Left lung (tissue), 10 donors: ENCODE results near the gene ADSS1. TPM values are rescaled to one million over a fixed set of nuclear protein-coding genes. Genes with fewer than 3 reads are reported as not detected.

ENCODE experiments used
- ATAC-seq: fragments of 200-7000 bp; cut with Tn5 transposase; one replicate; pipeline ENCODE4 v1.9.1; 2020; ENCODE audit warnings: moderate library complexity
- DNase-seq, 4 donors: peaks; one replicate each; pipeline ENCODE4 v3.0.0-alpha.2; 2013 to 2020
- H3K27ac ChIP-seq, 2 donors: fragments of 200-600 bp; sonication (generic) in 1 of 2; one replicate each; pipeline versions ENCODE4 v1.5.0 to v1.8.0; 2020 to 2021
- H3K27me3 ChIP-seq, 2 donors: fragments of 200-600 bp; sonication (generic) in 1 of 2; one replicate each; pipeline versions ENCODE4 v1.5.0 to v1.8.0; 2020 to 2021
- H3K36me3 ChIP-seq, 2 donors: fragments of 200-600 bp; sonication (generic) in 1 of 2; one replicate each; pipeline versions ENCODE4 v1.5.0 to v1.8.0; 2020 to 2021
- H3K4me1 ChIP-seq, 2 donors: fragments of 200-600 bp; one replicate each; pipeline ENCODE4 v1.8.0; 2021
- H3K4me3 ChIP-seq, 2 donors: fragments of 200-600 bp; sonication (generic) in 1 of 2; one replicate each; pipeline versions ENCODE4 v1.5.0 to v1.8.0; 2020 to 2021; ENCODE audit warnings: mild to moderate bottlenecking in 1 of 2
- H3K9me3 ChIP-seq, 2 donors: fragments of 200-600 bp; sonication (generic) in 1 of 2; one replicate each; pipeline versions ENCODE4 v1.5.0 to v1.8.0; 2020 to 2021
- intact Hi-C, 2 donors: fragments of 100-400 bp; cut with DNase I; formaldehyde crosslinking; loops; one replicate each; pipeline versions ENCODE4 v1.11.2 to v1.14.2; 2022
- polyA plus RNA-seq, 6 donors: library from polyadenylated mRNA; unstranded; fragments of 120-200 nt; gene quantifications; one replicate each; pipeline ENCODE4 v1.2.1, GENCODE V29; 2013; ENCODE audit not compliant: insufficient read length in 6 of 6
- total RNA-seq, 2 donors: library from RNA; stranded (reverse); fragmentation: NEBNext Ultra II Directional; extraction: Animal tissue kit (Norgen Biotek cat#: 25700); gene quantifications; one replicate each; pipeline ENCODE4 v1.2.1, GENCODE V29; 2021
- TF ChIP-seq, protein P1 (sequence below), 2 donors: fragments of 200-600 bp; sonication (generic) in 1 of 2; IDR thresholded peaks; one replicate each; pipeline versions ENCODE4 v1.5.0 to v1.8.0; 2021; ENCODE audit warnings: antibody characterized with exemption in 2 of 2
- donor health status: DM: no; HTN: yes; CAD: no.
- donor health status: DM: no; HTN: no; CAD: no.

The ADSS1 gene
- total and polyA plus RNA-seq, 8 donors, result 5.2 to 16.6 (median 11.2) TPM

DNA sequence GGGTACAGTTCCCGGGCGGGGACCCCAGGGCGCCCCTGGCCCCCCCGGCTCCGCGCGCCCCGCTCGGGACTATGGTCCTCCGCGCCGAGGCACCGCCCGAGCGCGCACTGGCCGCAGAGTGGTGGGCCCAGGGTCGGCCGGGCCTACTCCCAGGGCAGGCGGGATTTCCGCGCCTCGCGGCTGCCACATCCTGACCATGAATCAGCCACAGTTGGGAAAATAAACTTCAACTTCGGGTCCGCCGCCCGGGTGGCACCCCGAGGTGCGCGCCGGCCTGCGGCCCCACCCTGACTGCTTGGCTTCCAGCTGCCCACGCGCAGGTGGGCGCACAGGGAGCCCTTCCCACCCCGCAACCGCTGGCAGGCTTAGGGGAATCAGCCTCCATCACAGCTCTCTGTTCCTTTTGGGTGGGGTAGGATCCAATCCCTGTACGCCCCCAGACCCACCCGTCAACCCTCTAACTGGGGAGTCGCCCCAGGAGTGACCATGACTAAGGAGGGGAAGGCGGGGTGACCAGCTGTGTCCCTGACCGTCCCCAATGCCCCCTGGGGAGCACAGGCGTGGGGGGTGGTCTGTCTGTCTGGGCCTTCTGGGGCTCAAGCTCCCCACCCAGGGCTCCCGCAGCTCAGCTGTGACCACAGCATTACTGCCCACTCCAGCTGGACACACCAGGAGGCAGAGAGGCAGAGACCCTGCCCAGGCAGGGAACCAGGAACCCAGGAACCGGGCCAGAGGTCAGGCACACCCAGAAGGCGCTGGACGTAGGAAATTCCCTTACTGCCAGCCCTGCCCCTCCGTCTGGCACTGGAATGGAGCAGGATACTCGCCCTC lies 33.9 kb upstream of the ADSS1 start:
- intact Hi-C loops, result no loop called here
- peaks cover 0 to 10% of the 10 kb centered on the region in 2 donors for H3K36me3 ChIP-seq
- H3K27me3 ChIP-seq, result peaks cover 0 to 25% of the 10 kb centered on the region in 2 donors
- peak overlapping the region; percentile 62 to 74 for H3K27ac ChIP-seq
- peaks cover 30 to 81% of the 10 kb centered on the region in 2 donors for H3K4me1 ChIP-seq
- H3K9me3 ChIP-seq, result no peaks in the 10 kb centered on the region
- peak overlapping the region; percentile 92 to 94 for H3K4me3 ChIP-seq
- peak in 1 of 4 donors; percentile 75 for DNase-seq
- TF ChIP-seq, protein P1, sequence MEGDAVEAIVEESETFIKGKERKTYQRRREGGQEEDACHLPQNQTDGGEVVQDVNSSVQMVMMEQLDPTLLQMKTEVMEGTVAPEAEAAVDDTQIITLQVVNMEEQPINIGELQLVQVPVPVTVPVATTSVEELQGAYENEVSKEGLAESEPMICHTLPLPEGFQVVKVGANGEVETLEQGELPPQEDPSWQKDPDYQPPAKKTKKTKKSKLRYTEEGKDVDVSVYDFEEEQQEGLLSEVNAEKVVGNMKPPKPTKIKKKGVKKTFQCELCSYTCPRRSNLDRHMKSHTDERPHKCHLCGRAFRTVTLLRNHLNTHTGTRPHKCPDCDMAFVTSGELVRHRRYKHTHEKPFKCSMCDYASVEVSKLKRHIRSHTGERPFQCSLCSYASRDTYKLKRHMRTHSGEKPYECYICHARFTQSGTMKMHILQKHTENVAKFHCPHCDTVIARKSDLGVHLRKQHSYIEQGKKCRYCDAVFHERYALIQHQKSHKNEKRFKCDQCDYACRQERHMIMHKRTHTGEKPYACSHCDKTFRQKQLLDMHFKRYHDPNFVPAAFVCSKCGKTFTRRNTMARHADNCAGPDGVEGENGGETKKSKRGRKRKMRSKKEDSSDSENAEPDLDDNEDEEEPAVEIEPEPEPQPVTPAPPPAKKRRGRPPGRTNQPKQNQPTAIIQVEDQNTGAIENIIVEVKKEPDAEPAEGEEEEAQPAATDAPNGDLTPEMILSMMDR (IDR thresholded peaks at IDR 0.05), result no peak
- peak; percentile 2 for ATAC-seq

DNA sequence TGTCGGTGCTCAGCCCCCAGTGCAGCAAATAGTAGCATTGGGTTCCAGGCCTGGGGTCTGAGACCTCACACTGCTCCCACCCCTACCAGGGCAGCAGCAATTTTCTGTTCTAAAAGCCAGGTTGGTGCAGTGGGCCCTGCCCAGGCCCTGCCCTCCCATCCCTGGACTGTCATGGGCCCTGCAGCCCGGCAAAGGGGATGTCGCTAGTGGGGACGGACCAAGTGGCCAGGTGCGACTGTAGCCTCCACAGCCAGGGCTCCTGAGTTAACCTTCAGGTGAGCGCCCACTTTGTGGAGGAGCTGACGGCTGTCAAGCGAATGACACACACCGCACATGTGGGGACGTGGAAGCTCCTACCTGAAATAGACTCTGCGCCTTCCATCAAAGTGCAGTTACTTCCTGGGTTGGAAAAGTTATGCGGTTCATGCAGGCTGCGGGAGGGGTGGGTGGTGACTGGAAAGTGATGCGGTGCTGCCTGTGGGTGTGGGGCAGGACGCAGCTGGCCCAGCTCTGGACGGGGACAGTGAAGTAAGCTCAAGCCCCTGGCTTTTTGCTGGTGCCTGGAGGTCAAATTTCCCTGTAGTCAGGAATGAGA lies 33.1 kb upstream of the ADSS1 start:
- intact Hi-C loops, result no loop called here
- DNase-seq (peak in 1 of 4 donors; percentile 58), ATAC-seq (no peak)
- no peaks in the 10 kb centered on the region for H3K9me3 ChIP-seq
- peaks cover 0 to 25% of the 10 kb centered on the region in 2 donors for H3K27me3 ChIP-seq
- H3K36me3 ChIP-seq, result peaks cover 0 to 17% of the 10 kb centered on the region in 2 donors
- TF ChIP-seq, protein P1 (IDR thresholded peaks at IDR 0.05), result no peak
- H3K27ac ChIP-seq, result peak overlapping the region in 1 of 2 donors; percentile 74
- peaks cover 34 to 90% of the 10 kb centered on the region in 2 donors for H3K4me1 ChIP-seq
- peak overlapping the region; percentile 92 to 94 for H3K4me3 ChIP-seq

DNA sequence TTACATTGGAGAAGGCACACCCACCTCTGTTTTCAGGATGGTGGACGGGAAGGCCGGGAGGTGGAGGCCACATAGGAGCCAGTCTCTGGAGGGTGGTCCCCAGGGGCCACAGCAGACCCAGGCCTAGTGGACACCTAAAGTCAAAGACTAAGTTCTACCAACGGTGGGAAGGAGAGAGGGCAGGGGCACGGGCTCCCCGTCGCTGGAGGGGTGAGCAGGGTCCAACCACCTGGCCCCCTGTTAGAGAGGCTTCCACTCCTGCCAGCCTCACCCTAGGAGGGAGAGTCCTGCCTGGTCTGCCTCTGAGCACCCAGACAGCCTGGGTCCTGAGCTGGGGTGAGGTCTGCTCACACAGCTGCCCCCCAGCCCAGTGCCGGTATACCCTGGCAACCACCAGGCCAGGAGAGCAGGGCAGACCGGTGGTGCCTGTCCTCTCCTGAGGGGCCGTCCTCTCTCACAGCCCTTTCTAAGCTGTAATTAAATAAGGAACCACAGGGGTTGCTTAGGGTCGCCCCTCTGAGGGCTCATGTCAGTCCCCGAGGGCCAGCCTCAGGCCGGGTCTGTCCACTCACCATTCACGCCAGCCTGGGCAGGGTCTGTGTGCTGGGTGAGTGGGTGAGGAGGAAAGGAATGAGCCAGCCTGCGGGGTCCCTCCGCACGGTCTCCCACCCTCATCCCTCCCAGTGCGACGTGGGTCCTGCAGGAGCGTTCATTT lies 32.3 kb upstream of the ADSS1 start:
- DNase-seq, result peak in 1 of 4 donors; percentile 67
- H3K27ac ChIP-seq, result no peak overlapping the region
- H3K4me1 ChIP-seq, result peaks cover 34 to 96% of the 10 kb centered on the region in 2 donors
- no peak for ATAC-seq
- no peak overlapping the region for H3K4me3 ChIP-seq
- no peaks in the 10 kb centered on the region for H3K9me3 ChIP-seq
- H3K27me3 ChIP-seq, result peaks cover 0 to 25% of the 10 kb centered on the region in 2 donors
- TF ChIP-seq, protein P1 (IDR thresholded peaks at IDR 0.05), result no peak
- intact Hi-C loops, result no loop called here
- peaks cover 0 to 24% of the 10 kb centered on the region in 2 donors for H3K36me3 ChIP-seq

DNA sequence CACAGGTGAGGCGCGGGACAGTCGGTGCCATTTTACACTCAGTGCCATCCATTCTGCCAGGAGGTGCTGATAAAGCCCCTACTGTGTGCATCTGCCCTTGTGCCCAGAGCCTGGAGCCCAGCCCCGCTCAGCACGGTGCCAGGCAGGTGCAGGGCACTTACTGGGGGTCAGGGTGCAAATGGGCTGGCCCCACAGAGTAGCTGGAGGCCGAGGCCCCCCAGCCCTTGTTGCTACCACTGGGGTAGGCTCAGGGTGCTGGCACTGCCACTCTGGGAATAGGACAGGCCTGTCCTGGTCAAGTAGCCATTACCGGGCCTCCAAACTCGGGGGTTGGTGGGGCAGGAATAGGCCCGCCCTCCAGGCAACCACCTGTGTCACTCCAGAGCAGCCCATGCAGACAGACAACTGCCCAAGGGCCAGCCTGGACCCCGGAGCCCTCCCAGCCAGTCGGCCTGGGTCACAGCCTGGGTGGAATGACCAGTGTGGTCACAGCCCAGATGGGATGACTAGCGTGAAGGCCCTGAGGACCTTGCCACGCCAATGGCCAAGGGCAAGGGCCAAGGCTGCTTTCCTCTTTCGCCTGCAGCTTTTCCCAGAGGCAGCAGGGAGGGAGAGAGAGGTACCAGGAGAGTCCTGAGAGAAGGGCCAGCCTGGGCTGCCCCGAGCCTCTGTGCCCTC lies 31.6 kb upstream of the ADSS1 start:
- peaks cover 0 to 25% of the 10 kb centered on the region in 2 donors for H3K27me3 ChIP-seq
- H3K36me3 ChIP-seq, result peaks cover 0 to 31% of the 10 kb centered on the region in 2 donors
- TF ChIP-seq, protein P1 (IDR thresholded peaks at IDR 0.05), result no peak
- intact Hi-C loops, result no loop called here
- H3K4me3 ChIP-seq, result no peak overlapping the region
- no peak overlapping the region for H3K27ac ChIP-seq
- H3K4me1 ChIP-seq, result peaks cover 39 to 96% of the 10 kb centered on the region in 2 donors
- no peaks in the 10 kb centered on the region for H3K9me3 ChIP-seq
- peak in 1 of 4 donors; percentile 74 for DNase-seq
- no peak for ATAC-seq
